Measurements from ENCODE around the gene CCDC89. TPM values are rescaled to one million over a fixed set of nuclear protein-coding genes. Genes with fewer than 3 reads are reported as not detected.

CCDC89 gene
- total RNA-seq = 1 to 10 TPM in 1 of 4 donors, under 1 TPM in 3; 0.42 to 1.0 (median 0.75) TPM
- 0.52 TPM for polyA plus RNA-seq
- long read RNA-seq, donor 1, partial matches to known transcripts = 0 of 2 reads
- long read RNA-seq, donor 1, other reads (novel, unspliced or antisense) = 0 of 2 reads
- long read RNA-seq, donor 2 = 0 reads
- long read RNA-seq, donor 3, partial matches to known transcripts = 0 of 1 reads
- long read RNA-seq, donor 3, other reads (novel, unspliced or antisense) = 0 of 1 reads
- long read RNA-seq, donor 4, partial matches to known transcripts = 0 of 2 reads
- long read RNA-seq, donor 4, other reads (novel, unspliced or antisense) = 0 of 2 reads

- Histone ChIP-seq H3K9me3 (ENCODE audit: control insufficient read depth, low read length) (no peaks in the 10 kb centered on the region), H3K4me1 (ENCODE audit: control insufficient read depth, insufficient read depth, low read length) (peaks cover 5% of the 10 kb centered on the region), H3K27me3 (ENCODE audit: control insufficient read depth, insufficient read depth) (no peaks in the 10 kb centered on the region), H3K4me3 (ENCODE audit: low read length) (peak within 1 kb of the TSS; percentile 53), H3K27ac (ENCODE audit: low read length) (peak within 1 kb of the TSS; percentile 65)
- peak; percentile 96 to 98 for ATAC-seq
- intact Hi-C loops (cut with DNase I) = no loop called here
- WGBS = 29% methylated on average over 13 of the region's 13 CpGs
- peak; percentile 72 to 88 (median 87) for DNase-seq
These were observed at the start of gene CCDC89 for GRCh38 chr11:85685820-85686459. Gene CCDC89 (minus strand): TSS chr11:85686195. CDS start chr11:85686130, 65 bp downstream.

DNA sequence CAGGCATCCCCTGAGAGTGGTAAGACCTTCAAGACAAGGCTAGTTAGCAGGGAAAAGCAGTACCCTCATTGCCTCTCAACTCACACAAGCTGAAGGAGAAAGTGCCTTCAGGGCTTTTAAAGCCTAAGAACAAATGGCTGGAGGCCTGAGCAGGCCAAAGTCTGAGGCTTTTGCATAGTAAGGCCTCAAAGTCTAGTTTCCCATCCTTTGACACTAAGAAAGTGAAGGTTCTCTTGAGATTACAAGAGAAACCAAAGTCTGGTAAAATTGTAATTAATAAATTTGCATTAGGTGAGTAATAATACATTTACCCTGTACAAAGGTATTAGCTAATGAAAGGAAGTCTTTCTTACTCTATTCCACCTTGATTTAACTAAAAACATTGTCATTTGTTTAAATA lies 47.0 kb upstream of the CCDC89 start:
- no peaks in the 10 kb centered on the region for H3K9me3 ChIP-seq (ENCODE audit: control insufficient read depth, low read length)
- ATAC-seq = no peak
- H3K4me1 ChIP-seq (ENCODE audit: control insufficient read depth, insufficient read depth, low read length) = peaks cover 3% of the 10 kb centered on the region
- no peak overlapping the region for H3K27ac ChIP-seq (ENCODE audit: low read length)
- no peak for DNase-seq
- intact Hi-C loops (cut with DNase I) = no loop called here
- H3K27me3 ChIP-seq (ENCODE audit: control insufficient read depth, insufficient read depth) = no peaks in the 10 kb centered on the region
- H3K4me3 ChIP-seq (ENCODE audit: low read length) = no peak overlapping the region

GRCh38 chr11:85726381-85726780 lies 40.4 kb upstream of the CCDC89 start:
- H3K27ac ChIP-seq (ENCODE audit: low read length) = no peak overlapping the region
- intact Hi-C loops (cut with DNase I) = no loop called here

DNA sequence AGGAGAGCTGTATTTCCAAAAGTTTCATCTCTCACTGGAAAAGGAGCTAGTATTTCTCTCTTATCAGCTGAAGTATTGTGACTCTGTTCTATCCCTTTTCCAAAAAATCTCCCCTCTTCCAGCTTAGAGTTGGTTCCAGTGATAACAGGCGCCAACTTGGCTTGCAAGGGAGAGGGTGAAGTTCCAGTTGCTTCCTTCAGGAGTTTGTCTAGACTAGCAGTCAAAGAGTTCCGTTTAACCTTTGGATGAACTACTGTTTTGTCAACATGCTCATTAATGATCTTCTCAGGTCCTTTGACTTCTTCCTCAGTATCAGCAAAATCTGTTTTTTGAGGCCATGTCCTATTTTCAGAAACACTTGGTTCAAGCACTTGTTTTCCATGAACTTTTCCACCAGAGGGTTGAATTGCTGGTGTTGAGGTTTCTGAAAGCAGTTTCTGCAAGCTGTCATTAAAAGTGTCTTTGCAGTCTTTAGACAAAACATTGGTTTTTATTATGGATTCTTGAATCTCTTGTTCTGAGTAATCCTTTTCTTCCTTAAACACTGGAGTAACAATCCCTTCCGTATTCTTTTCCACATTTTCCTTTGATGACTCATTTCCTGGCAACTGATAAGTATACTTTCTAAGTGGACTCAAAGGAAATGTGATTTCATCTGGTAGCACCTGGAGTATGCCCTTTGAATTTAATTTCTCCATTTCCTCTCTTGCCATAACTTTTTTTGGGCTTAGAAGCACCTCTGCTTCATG lies 39.7 kb upstream of the CCDC89 start:
- H3K4me3 ChIP-seq (ENCODE audit: low read length) = no peak overlapping the region
- H3K27ac ChIP-seq (ENCODE audit: low read length) = peak overlapping the region; percentile 42
- DNase-seq (peak in 1 of 3 donors; percentile 38), ATAC-seq (peak in 1 of 2 donors; percentile 57)
- 59% methylated on average over 3 of the region's 3 CpGs for WGBS
- no peaks in the 10 kb centered on the region for H3K4me1 ChIP-seq (ENCODE audit: control insufficient read depth, insufficient read depth, low read length)
- H3K9me3 ChIP-seq (ENCODE audit: control insufficient read depth, low read length) = no peaks in the 10 kb centered on the region
- intact Hi-C loops (cut with DNase I) = no loop called here
- no peaks in the 10 kb centered on the region for H3K27me3 ChIP-seq (ENCODE audit: control insufficient read depth, insufficient read depth)

More at GRCh38 chr11:85726381-85726780, 40.4 kb upstream of the CCDC89 start:
- ATAC-seq = no peak
- H3K4me3 ChIP-seq (ENCODE audit: low read length) = no peak overlapping the region
- WGBS = 99% methylated on average over 3 of the region's 3 CpGs
- no peaks in the 10 kb centered on the region for H3K9me3 ChIP-seq (ENCODE audit: control insufficient read depth, low read length)
- no peaks in the 10 kb centered on the region for H3K27me3 ChIP-seq (ENCODE audit: control insufficient read depth, insufficient read depth)
- DNase-seq = no peak
- H3K4me1 ChIP-seq (ENCODE audit: control insufficient read depth, insufficient read depth, low read length) = no peaks in the 10 kb centered on the region

DNA sequence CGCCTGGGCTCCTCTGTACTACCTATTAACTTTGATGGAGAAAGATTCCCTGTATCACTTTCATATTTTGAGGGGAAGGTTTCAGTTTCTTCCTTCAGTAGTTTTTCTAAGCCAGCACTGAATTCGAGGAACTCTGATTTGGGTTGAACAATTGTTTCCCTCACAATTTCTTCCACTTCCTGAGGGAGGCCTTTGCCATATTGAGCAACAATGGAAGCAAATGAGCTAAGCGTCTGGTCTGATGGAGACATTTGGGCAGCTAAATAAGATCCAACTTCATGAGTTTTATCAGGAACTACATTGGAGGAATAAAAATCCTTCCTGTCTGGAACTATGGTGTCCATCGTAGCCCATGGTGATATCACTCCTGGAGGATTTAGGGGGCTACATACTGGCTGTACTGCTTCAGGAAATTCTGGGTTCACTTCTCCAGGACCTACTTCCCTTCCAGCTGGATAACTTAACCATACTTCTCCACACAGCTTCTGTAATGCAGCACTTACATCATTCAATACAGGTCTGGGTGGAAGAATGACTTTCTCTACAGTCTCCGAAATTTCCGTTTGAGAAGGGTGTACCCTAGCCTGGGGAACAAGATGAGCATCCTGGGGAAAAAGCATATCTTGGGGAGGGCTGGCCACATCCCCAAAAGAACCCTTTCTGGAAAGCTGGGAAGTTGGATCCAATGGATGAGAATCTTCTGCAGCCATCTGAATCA lies 38.9 kb upstream of the CCDC89 start:
- no peak for DNase-seq
- intact Hi-C loops (cut with DNase I) = no loop called here
- Histone ChIP-seq H3K9me3 (ENCODE audit: control insufficient read depth, low read length) (no peaks in the 10 kb centered on the region), H3K4me1 (ENCODE audit: control insufficient read depth, insufficient read depth, low read length) (no peaks in the 10 kb centered on the region), H3K4me3 (ENCODE audit: low read length) (no peak overlapping the region), H3K27ac (ENCODE audit: low read length) (peak overlapping the region; percentile 42), H3K27me3 (ENCODE audit: control insufficient read depth, insufficient read depth) (no peaks in the 10 kb centered on the region)
- peak; percentile 68 to 78 for ATAC-seq
- WGBS = 55% methylated on average over 6 of the region's 6 CpGs

DNA sequence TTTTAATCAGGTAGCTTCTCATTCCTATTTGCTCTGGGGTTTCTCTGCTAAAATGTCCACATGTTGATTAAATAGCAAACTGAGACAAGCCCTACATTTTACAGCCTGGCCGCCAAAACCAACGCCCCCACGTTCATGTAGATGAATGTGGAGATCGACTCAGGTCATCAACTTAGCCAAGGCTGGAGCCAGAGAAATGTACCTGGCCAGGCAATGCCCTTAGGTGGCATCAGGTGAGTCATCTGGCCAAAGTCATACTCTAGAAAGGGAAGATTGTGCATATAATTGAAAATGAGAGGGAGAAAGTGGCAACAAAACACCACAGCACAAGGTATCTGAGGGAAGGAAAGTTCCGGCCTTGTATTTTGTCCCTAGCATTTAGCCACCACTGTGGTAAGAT lies 37.1 kb upstream of the CCDC89 start:
- Histone ChIP-seq H3K9me3 (ENCODE audit: control insufficient read depth, low read length) (no peaks in the 10 kb centered on the region), H3K4me3 (ENCODE audit: low read length) (no peak overlapping the region), H3K27ac (ENCODE audit: low read length) (no peak overlapping the region), H3K27me3 (ENCODE audit: control insufficient read depth, insufficient read depth) (no peaks in the 10 kb centered on the region), H3K4me1 (ENCODE audit: control insufficient read depth, insufficient read depth, low read length) (no peaks in the 10 kb centered on the region)
- DNase-seq (no peak), ATAC-seq (no peak)
- WGBS = 91% methylated on average over 5 of the region's 5 CpGs
- intact Hi-C loops (cut with DNase I) = no loop called here

DNA sequence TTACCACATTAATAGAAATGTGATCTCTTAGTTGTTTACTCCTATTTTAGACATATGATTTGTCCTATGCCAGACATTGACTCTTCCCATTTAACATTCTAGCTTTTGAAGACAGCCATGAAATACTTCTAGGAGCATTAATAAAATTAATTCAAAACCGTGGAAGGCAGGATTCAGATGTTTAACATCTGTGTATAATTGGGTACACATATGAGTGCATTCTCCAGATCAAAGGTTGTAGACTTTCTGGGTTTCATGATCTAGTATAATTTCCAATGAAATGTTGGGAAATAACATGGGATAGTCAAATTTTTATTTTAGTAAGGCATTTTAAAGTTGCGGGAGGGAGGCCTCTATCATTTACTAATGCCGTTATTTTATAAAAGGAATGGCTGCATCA lies 35.2 kb upstream of the CCDC89 start:
- H3K27me3 ChIP-seq (ENCODE audit: control insufficient read depth, insufficient read depth) = no peaks in the 10 kb centered on the region
- no peaks in the 10 kb centered on the region for H3K4me1 ChIP-seq (ENCODE audit: control insufficient read depth, insufficient read depth, low read length)
- no peak for DNase-seq
- no peak overlapping the region for H3K27ac ChIP-seq (ENCODE audit: low read length)
- H3K9me3 ChIP-seq (ENCODE audit: control insufficient read depth, low read length) = no peaks in the 10 kb centered on the region
- ATAC-seq = no peak
- H3K4me3 ChIP-seq (ENCODE audit: low read length) = no peak overlapping the region
- intact Hi-C loops (cut with DNase I) = no loop called here
- WGBS = 95% methylated on average over 3 of the region's 3 CpGs

DNA sequence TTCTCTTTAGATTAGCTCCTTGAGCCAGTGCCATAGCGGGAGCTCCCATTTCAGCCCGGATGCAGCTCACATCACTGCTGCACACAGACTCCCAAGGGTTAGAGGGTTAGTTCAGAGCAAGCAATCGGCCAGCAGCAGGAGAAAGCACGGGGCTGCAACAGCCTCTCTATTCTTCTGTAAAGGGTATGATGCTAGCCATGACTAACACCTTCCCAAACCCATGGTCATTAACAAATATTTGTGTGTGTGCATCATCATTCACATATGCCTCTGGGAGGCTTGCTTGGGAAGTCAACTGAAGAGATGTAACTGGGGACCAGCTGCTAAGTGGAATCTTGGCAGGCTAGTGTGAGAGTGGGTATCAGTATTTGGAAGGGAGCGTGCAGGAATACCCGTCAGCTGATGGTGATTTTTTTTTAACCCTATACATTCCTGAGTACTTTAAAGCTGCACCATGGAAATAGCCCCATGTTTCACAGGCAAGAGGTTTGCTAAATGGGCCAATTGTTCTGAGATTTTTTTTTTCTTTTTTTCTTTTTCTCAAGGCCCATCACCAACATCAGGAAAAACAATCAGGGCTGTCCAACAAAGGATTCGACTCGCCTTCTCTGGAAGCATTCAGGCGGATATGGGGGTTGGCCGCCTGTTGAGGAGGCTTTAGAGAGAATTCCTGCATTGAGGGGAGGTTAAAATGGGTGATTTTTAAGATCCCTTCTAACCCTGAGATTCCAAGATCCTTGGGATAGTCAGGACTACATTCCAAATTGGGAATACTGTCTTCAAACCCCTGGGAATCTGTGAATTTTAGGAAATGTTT lies 33.2 kb upstream of the CCDC89 start:
- H3K9me3 ChIP-seq (ENCODE audit: control insufficient read depth, low read length) = no peaks in the 10 kb centered on the region
- DNase-seq (peak; percentile 55 to 72 (median 61)), ATAC-seq (peak; percentile 93 to 98)
- no peaks in the 10 kb centered on the region for H3K4me1 ChIP-seq (ENCODE audit: control insufficient read depth, insufficient read depth, low read length)
- H3K4me3 ChIP-seq (ENCODE audit: low read length) = peak overlapping the region; percentile 34
- peak overlapping the region; percentile 37 for H3K27ac ChIP-seq (ENCODE audit: low read length)
- H3K27me3 ChIP-seq (ENCODE audit: control insufficient read depth, insufficient read depth) = no peaks in the 10 kb centered on the region
- 22% methylated on average over 10 of the region's 10 CpGs for WGBS
- intact Hi-C loops (cut with DNase I) = no loop called here

- intact Hi-C loops (cut with DNase I) = no loop called here
- WGBS = 43% methylated on average over 7 of the region's 7 CpGs
- Histone ChIP-seq H3K4me1 (ENCODE audit: control insufficient read depth, insufficient read depth, low read length) (no peaks in the 10 kb centered on the region), H3K27me3 (ENCODE audit: control insufficient read depth, insufficient read depth) (no peaks in the 10 kb centered on the region), H3K9me3 (ENCODE audit: control insufficient read depth, low read length) (no peaks in the 10 kb centered on the region), H3K27ac (ENCODE audit: low read length) (no peak overlapping the region), H3K4me3 (ENCODE audit: low read length) (peak overlapping the region; percentile 34)
- ATAC-seq = peak in 1 of 2 donors; percentile 20
- no peak for DNase-seq
These were observed 32.3 kb upstream of the CCDC89 start for GRCh38 chr11:85718126-85718943.

Measured in right cardiac atrium (tissue), 5 donors.